Erythroblast (primary cell): Measurements from ENCODE around the gene TRIM74.
"Not testable (repeated sequence)": the region's sequence is repeated elsewhere in the genome, so short reads cannot be mapped to it uniquely, and the experiment has no call there.

ENCODE experiments used
- DNase-seq, 2 experiments: peaks; one replicate each; lab custom pipeline; 2025; lab: John Stamatoyannopoulos, UW
- GATA1 ChIP-seq: IDR thresholded peaks from 2 replicates; pipeline ENCODE4 v1.6.1; 2011; ENCODE audit warnings: low read depth, mild to moderate bottlenecking, control low read depth, low read length, moderate library complexity
- POLR2A ChIP-seq: IDR thresholded peaks from 2 replicates; pipeline ENCODE4 v1.6.1; 2011; ENCODE audit warnings: mild to moderate bottlenecking, low read length

Gene TRIM74

DNA sequence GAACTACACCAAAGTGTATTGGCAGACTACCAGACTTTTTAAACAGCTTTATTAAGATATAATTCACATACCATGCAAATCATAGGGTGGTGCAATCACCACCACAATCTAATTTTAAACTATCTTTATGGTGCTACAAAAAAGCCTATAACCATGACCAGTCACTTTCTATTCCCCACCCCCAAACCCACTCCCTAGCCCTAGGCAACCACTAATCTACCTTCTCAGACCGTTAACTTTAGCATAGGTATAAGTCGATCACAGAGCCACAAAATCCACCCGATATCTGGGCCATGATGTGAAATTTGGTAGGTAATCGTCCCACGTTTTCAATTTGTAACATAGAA is 44.9 kb downstream of the TRIM74 start:
- TF ChIP-seq GATA1 (no peak), POLR2A (no peak)
- DNase-seq: no peak

- DNase-seq: no peak
- TF ChIP-seq GATA1 (no peak), POLR2A (no peak)
These were observed 50.0 kb downstream of the TRIM74 start for GRCh38 chr7:72919256-72919775.

DNA sequence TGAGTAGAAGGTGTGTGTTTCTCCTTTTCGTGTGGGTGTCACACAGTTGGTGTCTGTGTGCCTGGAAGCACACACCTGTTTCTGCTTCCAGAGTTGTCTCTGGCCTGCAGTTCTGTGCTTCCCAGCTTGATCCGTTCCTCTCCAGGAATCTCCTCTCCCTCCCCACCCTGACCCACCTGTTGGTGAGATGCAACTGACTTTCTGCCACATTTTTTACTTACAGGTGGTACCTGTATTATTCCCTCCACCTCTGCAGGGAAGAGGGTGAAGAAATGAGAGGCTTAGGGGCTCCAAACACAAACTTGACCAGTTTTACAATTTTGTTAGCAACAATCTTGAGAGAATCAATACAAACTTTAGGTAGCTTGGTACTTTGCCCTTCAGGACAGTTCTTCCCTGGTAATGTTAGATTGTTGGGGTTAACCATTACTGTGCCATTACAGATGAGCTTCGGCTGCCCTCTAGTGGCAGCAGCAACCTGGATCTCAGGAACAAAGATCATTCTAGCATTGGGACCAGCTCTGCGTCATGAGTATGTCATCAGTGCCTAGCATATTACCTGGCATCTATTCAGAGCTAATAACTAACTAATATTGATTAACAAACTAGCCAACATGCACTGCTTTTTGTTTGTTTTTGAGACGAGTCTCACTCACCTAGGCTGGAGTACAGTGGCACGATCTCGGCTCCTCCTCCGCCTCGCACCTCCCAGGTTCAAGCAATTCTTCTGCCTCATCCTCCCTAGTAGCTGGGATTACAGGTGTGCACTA is 54.3 kb downstream of the TRIM74 start:
- DNase-seq: peak; percentile 67 to 78

- not testable (repeated sequence) for DNase-seq
These were observed 55.5 kb downstream of the TRIM74 start for GRCh38 chr7:72913750-72914149.

- not testable (repeated sequence) for DNase-seq
These were observed 57.9 kb downstream of the TRIM74 start for GRCh38 chr7:72911395-72911794.
